Neuronal stem cell (in vitro differentiated cells): ENCODE data around the gene ANO1.

Experiments
- DNase-seq: peaks from one replicate; pipeline ENCODE4 v3.0.0-alpha.2; 2013; ENCODE audit warnings: low spot score
- H2AFZ ChIP-seq: one replicate; pipeline ENCODE4 v1.6.1; 2013; ENCODE audit warnings: mild to moderate bottlenecking, low read length, inconsistent platforms
- H2AK5ac ChIP-seq: 2 replicates; pipeline ENCODE4 v1.6.1; 2013; ENCODE audit warnings: low read depth, mild to moderate bottlenecking, inconsistent platforms, low read length, moderate library complexity, mixed read lengths
- H2BK120ac ChIP-seq: 2 replicates; pipeline ENCODE4 v1.6.1; 2013; ENCODE audit warnings: low read depth, mild to moderate bottlenecking, inconsistent platforms, low read length, moderate library complexity, mixed read lengths
- H2BK12ac ChIP-seq: one replicate; pipeline ENCODE4 v1.6.1; 2013; ENCODE audit warnings: low read length, inconsistent platforms
- H2BK15ac ChIP-seq: 2 replicates; pipeline ENCODE4 v1.6.1; 2013; ENCODE audit warnings: mild to moderate bottlenecking, low read length, inconsistent platforms, mixed read lengths
- H2BK5ac ChIP-seq: one replicate; pipeline ENCODE4 v1.6.1; 2013; ENCODE audit warnings: inconsistent platforms, mild to moderate bottlenecking, low read length, moderate library complexity
- H3K14ac ChIP-seq: one replicate; pipeline ENCODE4 v1.6.1; 2013; ENCODE audit warnings: low read length, inconsistent platforms
- H3K18ac ChIP-seq: 2 replicates; pipeline ENCODE4 v1.6.1; 2013; ENCODE audit warnings: low read length, inconsistent platforms
- H3K23ac ChIP-seq: 2 replicates; pipeline ENCODE4 v1.6.1; 2013; ENCODE audit warnings: low read depth, mild to moderate bottlenecking, mixed read lengths, low read length, inconsistent platforms; ENCODE audit not compliant: poor library complexity
- H3K27ac ChIP-seq: replicated peaks from 3 replicates; pipeline ENCODE4 v1.5.1; 2013; ENCODE audit warnings: low read length, inconsistent platforms
- H3K27me3 ChIP-seq, 3 experiments: 2 replicates each; pipeline ENCODE4 v1.6.1; 2013; ENCODE audit warnings: low read length in 3 of 3, mild to moderate bottlenecking in 2 of 3, inconsistent platforms in 1 of 3, low read depth in 1 of 3, mixed read lengths in 1 of 3, moderate library complexity in 1 of 3; ENCODE audit not compliant: control insufficient read depth in 3 of 3, insufficient read depth in 3 of 3
- H3K36me3 ChIP-seq, 2 donors: replicated peaks in 1 of 2; 2 replicates each; pipeline ENCODE4 v1.6.1; 2013; ENCODE audit warnings: low read length in 2 of 2; ENCODE audit not compliant: control insufficient read depth in 2 of 2, insufficient read depth in 2 of 2
- H3K4ac ChIP-seq: 2 replicates; pipeline ENCODE4 v1.6.1; 2013; ENCODE audit warnings: inconsistent platforms, mild to moderate bottlenecking, low read length, moderate library complexity
- H3K4me1 ChIP-seq, 2 donors: 1 replicate in 1 of 2; 2 replicates in 1 of 2; pipeline ENCODE4 v1.6.1; 2013; ENCODE audit warnings: low read length in 2 of 2, low read depth in 1 of 2; ENCODE audit not compliant: control insufficient read depth in 2 of 2, insufficient read depth in 1 of 2
- H3K4me2 ChIP-seq: one replicate; pipeline ENCODE4 v1.6.1; 2013; ENCODE audit warnings: mild to moderate bottlenecking, low read length, inconsistent platforms; ENCODE audit not compliant: insufficient read depth, poor library complexity, severe bottlenecking
- H3K4me3 ChIP-seq, 2 donors: 2 replicates each; pipeline ENCODE4 v1.5.1; 2013; ENCODE audit warnings: low read length in 2 of 2, mild to moderate bottlenecking in 2 of 2, inconsistent platforms in 1 of 2, moderate library complexity in 1 of 2
- H3K79me1 ChIP-seq: one replicate; pipeline ENCODE4 v1.6.1; 2013; ENCODE audit warnings: low read depth, mild to moderate bottlenecking, inconsistent platforms, low read length, moderate library complexity
- H3K9ac ChIP-seq: one replicate; pipeline ENCODE4 v1.6.1; 2013; ENCODE audit warnings: mild to moderate bottlenecking, low read depth, low read length, inconsistent platforms; ENCODE audit not compliant: poor library complexity
- H3K9me3 ChIP-seq, 2 donors: replicated peaks in 1 of 2; 2 replicates each; pipeline versions ENCODE3 to v1.6.1; 2013; ENCODE audit warnings: low read length in 2 of 2, mild to moderate bottlenecking in 2 of 2, inconsistent platforms in 1 of 2, low read depth in 1 of 2, mixed read lengths in 1 of 2, moderate library complexity in 1 of 2; ENCODE audit not compliant: control insufficient read depth in 2 of 2, insufficient read depth in 1 of 2
- H4K8ac ChIP-seq: one replicate; pipeline ENCODE4 v1.6.1; 2013; ENCODE audit warnings: low read depth, mild to moderate bottlenecking, inconsistent platforms, low read length, moderate library complexity
- H4K91ac ChIP-seq: one replicate; pipeline ENCODE4 v1.6.1; 2013; ENCODE audit warnings: low read length, low read depth, mild to moderate bottlenecking, inconsistent platforms; ENCODE audit not compliant: poor library complexity
- WGBS, 2 donors: extraction: QIAGEN DNeasy Blood & Tissue Kit; methylation state at CpG; one replicate each; pipeline ENCODE4 v1.1.7; 2013; ENCODE audit warnings: missing lambda C conversion rate in 2 of 2, mixed read lengths in 1 of 2; ENCODE audit not compliant: insufficient read length in 2 of 2, insufficient replicate concordance in 1 of 2; ENCODE audit errors: extremely low coverage in 2 of 2; 5-methylcytosine and 5-hydroxymethylcytosine counted together

Gene ANO1

DNA sequence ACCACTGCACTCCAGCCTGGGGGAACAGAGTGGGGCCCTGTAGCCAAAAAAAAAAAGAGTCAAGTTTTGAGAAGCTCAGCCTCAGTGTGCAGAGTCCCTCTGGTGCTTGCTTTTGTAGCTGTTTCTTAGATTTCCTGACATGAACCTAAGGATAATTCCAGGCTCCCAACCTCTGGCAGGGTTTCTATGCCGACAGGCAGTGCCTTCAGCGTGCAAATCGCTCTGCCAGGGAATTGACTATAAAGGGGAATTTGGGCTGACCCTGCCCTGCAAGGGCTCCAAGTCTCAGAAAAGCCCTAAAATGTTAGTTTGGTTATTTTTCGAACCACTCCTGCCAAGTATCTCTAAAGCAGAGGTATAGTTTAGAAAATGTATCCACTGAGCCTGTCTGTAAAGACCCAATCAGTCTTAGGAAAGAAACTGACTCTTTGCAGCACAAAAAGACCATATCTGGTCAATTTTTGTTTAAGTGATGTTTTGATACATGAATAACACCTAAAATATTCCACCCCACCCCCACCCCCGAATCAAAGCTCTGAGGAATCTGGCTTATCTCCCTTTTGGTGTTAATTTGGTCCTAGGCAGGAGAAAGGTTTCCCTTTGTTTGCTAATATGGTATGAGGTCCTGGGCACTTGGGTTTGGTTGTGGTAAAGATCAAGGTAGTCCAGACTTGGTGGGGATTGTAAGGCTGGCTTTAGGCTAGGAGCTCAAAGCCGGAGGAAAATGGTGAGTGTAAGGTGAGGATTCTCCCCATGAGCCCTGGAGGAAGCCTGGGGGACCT lies 49.7 kb downstream of the ANO1 start:
- Histone ChIP-seq H3K27ac (no peak overlapping the region), H3K36me3 (no peaks in the 10 kb centered on the region), H2AK5ac (no peak overlapping the region), H4K91ac (no peak overlapping the region), H2BK12ac (no peak overlapping the region), H3K79me1 (no peaks in the 10 kb centered on the region), H2BK15ac (no peak overlapping the region), H3K14ac (no peak overlapping the region), H3K9ac (no peak overlapping the region), H3K18ac (no peak overlapping the region), H4K8ac (no peak overlapping the region), H3K4me2 (no peak overlapping the region), H3K4ac (no peak overlapping the region), H2BK5ac (no peak overlapping the region), H3K23ac (no peak overlapping the region), H3K4me3 (no peak overlapping the region), H3K9me3 (no peaks in the 10 kb centered on the region), H2AFZ (peak overlapping the region; percentile 82), H3K27me3 (peaks cover 0 to 8% (median 6%) of the 10 kb centered on the region in 3 experiments), H3K4me1 (peaks cover 9 to 12% of the 10 kb centered on the region in 2 donors), H2BK120ac (no peak overlapping the region)
- no CpG with 5 or more reads among the region's 6 CpGs for WGBS, 2 donors
- no peak for DNase-seq

DNA sequence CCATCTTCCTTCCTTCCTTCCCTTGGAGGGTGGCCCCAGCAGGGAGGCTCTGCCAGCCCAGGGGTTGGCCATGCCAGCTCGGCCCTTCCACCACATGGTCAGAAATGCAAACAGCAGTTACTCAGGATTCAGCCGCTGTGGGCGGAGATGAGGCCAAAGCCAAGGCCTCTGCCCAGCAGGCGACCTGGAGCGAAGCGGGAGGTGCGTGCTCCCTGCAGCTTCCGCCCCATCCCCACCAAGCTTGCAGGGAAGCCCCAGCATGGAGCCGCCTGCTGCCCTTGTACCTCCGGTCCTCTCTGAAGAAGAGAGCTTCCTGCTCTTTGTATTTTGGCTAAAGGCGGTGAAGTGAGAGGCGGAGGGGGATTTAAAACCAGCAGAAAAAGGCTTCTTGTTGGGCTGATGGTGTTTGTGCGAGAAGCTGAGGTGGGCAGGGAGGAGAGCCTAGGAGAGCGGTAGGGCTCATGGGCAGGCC lies 50.4 kb downstream of the ANO1 start:
- no peak overlapping the region for H2BK15ac ChIP-seq
- H2BK120ac ChIP-seq = no peak overlapping the region
- peak overlapping the region in 1 of 2 donors; percentile 56 for H3K4me3 ChIP-seq
- no peak overlapping the region for H3K4me2 ChIP-seq
- H2AFZ ChIP-seq = peak overlapping the region; percentile 82
- no peak overlapping the region for H2BK12ac ChIP-seq
- no peak overlapping the region for H3K9ac ChIP-seq
- no peak overlapping the region for H2BK5ac ChIP-seq
- no peak for DNase-seq
- H3K27me3 ChIP-seq = peaks cover 0 to 6% (median 6%) of the 10 kb centered on the region in 3 experiments
- no peaks in the 10 kb centered on the region for H3K36me3 ChIP-seq
- no peak overlapping the region for H3K4ac ChIP-seq
- no peak overlapping the region for H3K27ac ChIP-seq
- no peak overlapping the region for H3K14ac ChIP-seq
- no peak overlapping the region for H3K23ac ChIP-seq
- no peak overlapping the region for H3K18ac ChIP-seq
- no peak overlapping the region for H4K91ac ChIP-seq
- no CpG with 5 or more reads among the region's 14 CpGs for WGBS, 2 donors
- H3K4me1 ChIP-seq = peaks cover 9 to 12% of the 10 kb centered on the region in 2 donors
- no peaks in the 10 kb centered on the region for H3K9me3 ChIP-seq
- H2AK5ac ChIP-seq = no peak overlapping the region
- H4K8ac ChIP-seq = no peak overlapping the region
- H3K79me1 ChIP-seq = no peaks in the 10 kb centered on the region

DNA sequence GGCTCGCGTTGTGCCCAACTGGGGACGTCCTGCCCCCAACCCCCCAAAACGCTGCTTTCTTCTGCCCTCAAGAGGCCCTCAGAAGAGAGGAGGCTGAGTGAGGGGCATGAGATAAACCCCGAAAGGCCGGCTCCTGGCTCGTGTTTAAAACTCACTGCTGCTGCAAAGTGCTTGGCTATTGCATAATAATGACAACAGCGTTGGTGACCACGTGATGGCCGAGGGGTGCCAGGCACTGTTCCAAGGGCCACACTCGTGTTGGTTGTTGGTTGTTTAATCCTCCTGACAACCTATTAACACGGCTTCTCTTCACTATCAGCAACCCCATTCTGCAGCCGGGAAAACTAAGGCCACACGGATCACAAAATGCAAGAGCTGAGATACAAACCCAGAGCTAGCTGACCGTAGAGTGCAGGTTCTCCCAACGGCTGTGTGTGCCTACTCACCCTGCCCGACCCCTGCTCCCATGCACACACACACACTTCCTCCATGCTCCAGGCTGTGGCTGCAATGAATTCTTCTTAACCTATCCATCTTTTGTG lies 51.0 kb downstream of the ANO1 start:
- no peak overlapping the region for H2BK5ac ChIP-seq
- H3K23ac ChIP-seq = no peak overlapping the region
- no peak overlapping the region for H2BK120ac ChIP-seq
- H2BK12ac ChIP-seq = no peak overlapping the region
- no peaks in the 10 kb centered on the region for H3K79me1 ChIP-seq
- DNase-seq = no peak
- H3K4ac ChIP-seq = no peak overlapping the region
- no peak overlapping the region for H3K14ac ChIP-seq
- no peak overlapping the region for H3K4me2 ChIP-seq
- no peak overlapping the region for H3K9ac ChIP-seq
- H3K27ac ChIP-seq = no peak overlapping the region
- H2AFZ ChIP-seq = peak overlapping the region; percentile 82
- WGBS, 2 donors = no CpG with 5 or more reads among the region's 17 CpGs
- H4K8ac ChIP-seq = no peak overlapping the region
- H3K27me3 ChIP-seq = peaks cover 0 to 11% (median 6%) of the 10 kb centered on the region in 3 experiments
- no peak overlapping the region for H2AK5ac ChIP-seq
- H3K18ac ChIP-seq = peak overlapping the region; percentile 15
- H3K4me1 ChIP-seq = peaks cover 9 to 12% of the 10 kb centered on the region in 2 donors
- no peaks in the 10 kb centered on the region for H3K36me3 ChIP-seq
- no peaks in the 10 kb centered on the region for H3K9me3 ChIP-seq
- no peak overlapping the region for H2BK15ac ChIP-seq
- no peak overlapping the region for H4K91ac ChIP-seq
- peak overlapping the region in 1 of 2 donors; percentile 56 for H3K4me3 ChIP-seq

DNA sequence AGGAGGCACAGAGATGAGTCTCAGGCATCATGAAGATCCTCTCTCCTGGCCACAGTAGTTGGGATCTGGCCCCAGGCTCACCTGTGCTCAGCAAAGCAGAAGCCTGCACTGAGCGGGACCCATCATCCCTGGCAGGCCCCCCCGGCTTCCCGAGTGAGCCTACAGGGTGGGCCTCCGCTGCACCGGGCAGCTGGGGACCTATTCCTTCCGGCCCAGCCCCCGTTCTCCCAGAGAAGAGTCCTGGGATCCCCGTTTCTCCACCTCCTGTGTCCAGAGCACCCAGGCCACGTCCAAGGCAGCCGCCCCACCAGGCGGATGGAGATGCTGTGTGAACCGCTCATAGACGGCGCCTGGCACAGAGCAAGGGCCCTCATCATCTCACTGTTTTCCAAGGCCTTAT lies 52.5 kb downstream of the ANO1 start:
- peak overlapping the region; percentile 71 for H2BK15ac ChIP-seq
- no peak overlapping the region for H2AFZ ChIP-seq
- no peak overlapping the region for H2BK5ac ChIP-seq
- WGBS, 2 donors = no CpG with 5 or more reads among the region's 14 CpGs
- peak overlapping the region; percentile 25 for H3K18ac ChIP-seq
- H3K27ac ChIP-seq = no peak overlapping the region
- no peak overlapping the region for H3K14ac ChIP-seq
- peaks cover 0 to 26% (median 9%) of the 10 kb centered on the region in 3 experiments for H3K27me3 ChIP-seq
- H3K4me1 ChIP-seq = peaks cover 12 to 13% of the 10 kb centered on the region in 2 donors
- no peak overlapping the region for H2BK120ac ChIP-seq
- no peak for DNase-seq
- no peak overlapping the region for H4K8ac ChIP-seq
- no peak overlapping the region for H3K9ac ChIP-seq
- H2AK5ac ChIP-seq = peak overlapping the region; percentile 90
- peak overlapping the region; percentile 47 for H3K23ac ChIP-seq
- H3K9me3 ChIP-seq = no peaks in the 10 kb centered on the region
- no peak overlapping the region for H3K4ac ChIP-seq
- H3K4me2 ChIP-seq = no peak overlapping the region
- H3K79me1 ChIP-seq = no peaks in the 10 kb centered on the region
- H3K36me3 ChIP-seq = no peaks in the 10 kb centered on the region
- H4K91ac ChIP-seq = no peak overlapping the region
- H2BK12ac ChIP-seq = no peak overlapping the region
- no peak overlapping the region for H3K4me3 ChIP-seq
